Bronchial epithelial cell (primary cell): ENCODE data around the gene CFAP298. TPM values are rescaled to one million over a fixed set of nuclear protein-coding genes. Genes with fewer than 3 reads are reported as not detected.
"Not testable (repeated sequence)": the region's sequence is repeated elsewhere in the genome, so short reads cannot be mapped to it uniquely, and the experiment has no call there.

Experiments
- DNase-seq: peaks from one replicate; pipeline ENCODE4 v3.0.0-alpha.2; 2010; ENCODE audit warnings: low read depth
- FAIRE-seq: peaks from 2 replicates; lab custom pipeline; 2011; peaks lifted over from hg19 to GRCh38; lab: Jason Lieb, UNC
- H3K27me3 ChIP-seq: 2 replicates; pipeline ENCODE4 v1.5.1; 2011; ENCODE audit warnings: low read length; ENCODE audit not compliant: control insufficient read depth, insufficient read depth
- H3K36me3 ChIP-seq: 2 replicates; pipeline ENCODE4 v1.5.1; 2011; ENCODE audit warnings: low read length; ENCODE audit not compliant: control insufficient read depth, insufficient read depth
- H3K4me3 ChIP-seq: 2 replicates; pipeline ENCODE4 v1.5.1; 2011; ENCODE audit warnings: mild to moderate bottlenecking, low read depth, low read length, control low read depth
- CTCF ChIP-seq: IDR thresholded peaks from 2 replicates; pipeline ENCODE4 v1.5.1; 2011; ENCODE audit warnings: mild to moderate bottlenecking, moderate library complexity, low read length, control low read depth, inconsistent platforms; ENCODE audit not compliant: insufficient read depth, severe bottlenecking
- total RNA-seq: library from RNA; depleted of rRNA; stranded (reverse); fragments of >200 nt; gene quantifications from 2 replicates; pipeline ENCODE4 v1.2.1, GENCODE V29; 2014

CFAP298 gene
- 37.6 and 39.9 TPM in 2 replicates for total RNA-seq

- H3K4me3 ChIP-seq = peak within 1 kb of the TSS; percentile 96
- FAIRE-seq = no peak
- peak; percentile 86 for DNase-seq
- no peak for TF ChIP-seq CTCF
- no peaks in the 10 kb centered on the region for H3K27me3 ChIP-seq
- H3K36me3 ChIP-seq = peaks cover 3% of the 10 kb centered on the region
Measured at GRCh38 chr21:32612075-32612998, at the start of gene CFAP298. TSS of gene CFAP298 (minus strand) at chr21:32612377. CDS start at chr21:32612243, 134 bp downstream.

- DNase-seq = peak; percentile 21
- FAIRE-seq, H3K4me3 ChIP-seq, H3K36me3 ChIP-seq, H3K27me3 ChIP-seq: not testable (repeated sequence)
Measured at GRCh38 chr21:32661026-32661782, 49.0 kb upstream of the CFAP298 start.

- no peaks in the 10 kb centered on the region for H3K36me3 ChIP-seq
- FAIRE-seq (no peak), DNase-seq (no peak)
- H3K4me3 ChIP-seq = no peak overlapping the region
- H3K27me3 ChIP-seq = no peaks in the 10 kb centered on the region
- TF ChIP-seq CTCF = no peak
Measured at GRCh38 chr21:32658524-32658923, 46.3 kb upstream of the CFAP298 start.

GRCh38 chr21:32653326-32653901 lies 41.2 kb upstream of the CFAP298 start:
- FAIRE-seq (no peak), DNase-seq (peak; percentile 31)
- Histone ChIP-seq H3K27me3 (no peaks in the 10 kb centered on the region), H3K36me3 (no peaks in the 10 kb centered on the region), H3K4me3 (no peak overlapping the region)
- peak; percentile 73 for TF ChIP-seq CTCF

GRCh38 chr21:32648165-32648564 lies 36.0 kb upstream of the CFAP298 start:
- peaks cover 1% of the 10 kb centered on the region for H3K36me3 ChIP-seq
- FAIRE-seq = no peak
- no peaks in the 10 kb centered on the region for H3K27me3 ChIP-seq
- no peak for DNase-seq
- TF ChIP-seq CTCF = no peak
- H3K4me3 ChIP-seq = no peak overlapping the region
